GM21390 (cell line): ENCODE results near the gene CDH4.
"Not testable (repeated sequence)": the region's sequence is repeated elsewhere in the genome, so short reads cannot be mapped to it uniquely, and the experiment has no call there.

Experiments
- ATAC-seq: cut with Tn5 transposase; IDR thresholded peaks from one replicate; pipeline ENCODE4 v1.9.1; 2021; ENCODE audit not compliant: unreplicated experiment

CDH4 gene

GRCh38 chr20:61253640-61254511 is 1.8 kb downstream of the CDH4 start:
- no peak for ATAC-seq

- ATAC-seq: no peak
Observed at GRCh38 chr20:61254881-61255626, 3.0 kb downstream of the CDH4 start.

- no peak for ATAC-seq
Observed at GRCh38 chr20:61256365-61256764, 4.3 kb downstream of the CDH4 start.

- no peak for ATAC-seq
Observed at GRCh38 chr20:61256824-61257223, 4.8 kb downstream of the CDH4 start.

GRCh38 chr20:61257611-61258010 is 5.5 kb downstream of the CDH4 start:
- ATAC-seq: no peak

GRCh38 chr20:61259741-61260140 is 7.7 kb downstream of the CDH4 start:
- ATAC-seq: no peak

GRCh38 chr20:61260905-61261304 is 8.8 kb downstream of the CDH4 start:
- no peak for ATAC-seq

- no peak for ATAC-seq
Observed at GRCh38 chr20:61262036-61262435, 10.0 kb downstream of the CDH4 start.

GRCh38 chr20:61262514-61262913 is 10.5 kb downstream of the CDH4 start:
- ATAC-seq: no peak

- no peak for ATAC-seq
Observed at GRCh38 chr20:61263084-61263695, 11.1 kb downstream of the CDH4 start.

- no peak for ATAC-seq
Observed at GRCh38 chr20:61263938-61264337, 11.9 kb downstream of the CDH4 start.

- no peak for ATAC-seq
Observed at GRCh38 chr20:61267241-61267640, 15.2 kb downstream of the CDH4 start.

- ATAC-seq: no peak
Observed at GRCh38 chr20:61268024-61268423, 16.0 kb downstream of the CDH4 start.

GRCh38 chr20:61271312-61272231 is 19.5 kb downstream of the CDH4 start:
- ATAC-seq: no peak

- not testable (repeated sequence) for ATAC-seq
Observed at GRCh38 chr20:61273024-61273423, 21.0 kb downstream of the CDH4 start.

- ATAC-seq: not testable (repeated sequence)
Observed at GRCh38 chr20:61273666-61274065, 21.6 kb downstream of the CDH4 start.

- ATAC-seq: no peak
Observed at GRCh38 chr20:61274326-61274725, 22.3 kb downstream of the CDH4 start.

- ATAC-seq: no peak
Observed at GRCh38 chr20:61278296-61278695, 26.2 kb downstream of the CDH4 start.

GRCh38 chr20:61279621-61280150 is 27.6 kb downstream of the CDH4 start:
- ATAC-seq: no peak

GRCh38 chr20:61280217-61280980 is 28.3 kb downstream of the CDH4 start:
- ATAC-seq: no peak
